HepG2 (cell line): Measurements from ENCODE around the gene ATP9A. TPM values are rescaled to one million over a fixed set of nuclear protein-coding genes. Genes with fewer than 3 reads are reported as not detected.
A peak's percentile ranks its signal among the peaks of the same experiment; 100 is the strongest.

Experiments used
- ATAC-seq: fragments of 200-7000 bp; cut with Tn5 transposase; 3 replicates; pipeline ENCODE4 v1.9.1; 2020; ENCODE audit warnings: mild to moderate bottlenecking, moderate library complexity
- BruUV-seq: library from RNA; stranded (reverse); fragments of 400-500 nt; replicated peaks from 2 replicates; lab custom pipeline; 2021; lab: Mats Ljungman, UMichigan
- CTCF ChIA-PET: fragments of 300-600 bp; formaldehyde crosslinking; extraction: SDS; loops from one replicate; lab custom pipeline; 2021; ENCODE audit warnings: low total read pairs, inconsistent platforms, low intra/inter-chr PET ratio; lab: Yijun Ruan, JAX
- POLR2A ChIA-PET: fragments of 350-600 bp; sonication (Branson Sonifier 250); formaldehyde crosslinking; loops from one replicate; lab custom pipeline; 2020; ENCODE audit warnings: antibody characterized with exemption, inconsistent platforms; lab: Yijun Ruan, JAX
- DNase-seq: peaks from one replicate; pipeline ENCODE4 v3.0.0-alpha.2; 2015; ENCODE audit warnings: low spot score
- FAIRE-seq: peaks from 3 replicates; lab custom pipeline; 2011; peaks lifted over from hg19 to GRCh38; lab: Jason Lieb, UNC
- H2AFZ ChIP-seq: one replicate; pipeline ENCODE4 v1.6.1; 2011; ENCODE audit warnings: low read length, inconsistent platforms
- H3K27ac ChIP-seq: fragments of 300-600 bp; 3 replicates; pipeline ENCODE4 v1.8.0; 2011; ENCODE audit warnings: mixed run types, mild to moderate bottlenecking, mixed read lengths, low read length, inconsistent platforms; ENCODE audit not compliant: insufficient read depth; ENCODE audit errors: extremely low read length
- H3K27me3 ChIP-seq, 2 experiments: fragments of 200-600 bp in 1 of 2; 2 replicates in 1 of 2; 3 replicates in 1 of 2; pipeline versions ENCODE4 v1.6.0 to v1.8.0; 2011; ENCODE audit warnings: low read length in 2 of 2, mild to moderate bottlenecking in 2 of 2, moderate library complexity in 2 of 2, inconsistent platforms in 1 of 2; ENCODE audit not compliant: insufficient read depth in 2 of 2, control insufficient read depth in 1 of 2
- H3K36me3 ChIP-seq, 2 experiments: fragments of 200-600 bp in 1 of 2; replicated peaks in 1 of 2; 2 replicates in 1 of 2; 3 replicates in 1 of 2; pipeline versions ENCODE4 v1.5.1 to v1.8.0; 2011; ENCODE audit warnings: low read length in 2 of 2, inconsistent platforms in 1 of 2; ENCODE audit not compliant: insufficient read depth in 2 of 2, control insufficient read depth in 1 of 2
- H3K4me1 ChIP-seq: 2 replicates; pipeline ENCODE4 v1.5.1; 2012; ENCODE audit warnings: low read length, inconsistent platforms; ENCODE audit not compliant: insufficient read depth
- H3K4me2 ChIP-seq: 2 replicates; pipeline ENCODE4 v1.6.0; 2011; ENCODE audit warnings: low read depth, low read length, inconsistent platforms
- H3K4me3 ChIP-seq, 3 experiments: fragments of 200-600 bp in 1 of 3; sonication (generic), shearing (Covaris generic) in 1 of 3; replicated peaks in 1 of 3; 2 replicates each; pipeline ENCODE4 v1.5.1; 2011 to 2016; ENCODE audit warnings: low read length in 3 of 3, inconsistent platforms in 2 of 3, low read depth in 2 of 3, mild to moderate bottlenecking in 2 of 3, control low read depth in 1 of 3, mixed read lengths in 1 of 3; ENCODE audit not compliant: insufficient read depth in 1 of 3
- H3K79me2 ChIP-seq: one replicate; pipeline ENCODE4 v1.6.1; 2011; ENCODE audit warnings: low read length, inconsistent platforms; ENCODE audit not compliant: insufficient read depth
- H3K9ac ChIP-seq: 2 replicates; pipeline ENCODE4 v1.6.0; 2011; ENCODE audit warnings: mild to moderate bottlenecking, low read depth, low read length, inconsistent platforms; ENCODE audit not compliant: insufficient read depth
- H3K9me3 ChIP-seq: 2 replicates; pipeline ENCODE4 v1.5.1; 2012; ENCODE audit warnings: mild to moderate bottlenecking, low read length
- H4K20me1 ChIP-seq: 2 replicates; pipeline ENCODE4 v1.6.0; 2011; ENCODE audit warnings: inconsistent platforms, mild to moderate bottlenecking, low read length, moderate library complexity; ENCODE audit not compliant: insufficient read depth
- SRF ChIP-seq: IDR thresholded peaks from 2 replicates; pipeline ENCODE4 v1.6.1; 2011; ENCODE audit warnings: mild to moderate bottlenecking, low read depth, low read length, moderate library complexity
- TEAD3 ChIP-seq: optimal IDR thresholded peaks from 2 replicates; pipeline ENCODE3; 2016; ENCODE audit warnings: borderline replicate concordance
- WGBS: methylation state at CpG from one replicate; pipeline ENCODE4 v1.1.6; 2017; ENCODE audit warnings: low lambda C conversion rate; 5-methylcytosine and 5-hydroxymethylcytosine counted together
- in situ Hi-C: cut with HindIII; loops from 2 replicates; pipeline ENCODE4 v1.10.0; 2017; ENCODE audit warnings: low pct_unique_long_range_greater_than_20kb; ENCODE audit not compliant: extremely low pct_ligation_motif_present
- intact Hi-C: fragments of 100-400 bp; cut with micrococcal nuclease; formaldehyde crosslinking; loops from one replicate; pipeline ENCODE4 v1.10.0; 2022; ENCODE audit not compliant: unreplicated experiment
- polyA plus RNA-seq, 8 experiments: library from polyadenylated mRNA; depleted of rRNA in 3 of 8; stranded (reverse) in 7 of 8; unstranded in 1 of 8; fragments of >200 nt; fragmentation: Illumina TruSeq in 4 of 8; extraction: Trizol in 4 of 8; gene quantifications; 2 replicates each; pipeline versions ENCODE4 v1.2.1 to v1.2.3, GENCODE V29; 2011 to 2016; ENCODE audit warnings: low read depth in 4 of 8, missing spikeins in 1 of 8, mixed read lengths in 1 of 8; ENCODE audit not compliant: insufficient read depth in 1 of 8
- total RNA-seq, 5 experiments: library from RNA; depleted of rRNA; stranded (reverse); fragments of >200 nt; fragmentation: Illumina TruSeq; extraction: Trizol; gene quantifications; 2 replicates each; pipeline ENCODE4 v1.2.3, GENCODE V29; 2016; ENCODE audit warnings: low read depth in 1 of 5
- TF ChIP-seq, protein P1 (sequence below): sonication (generic); formaldehyde crosslinking; IDR thresholded peaks from 2 replicates; pipeline ENCODE4 v1.4.0; 2020; ENCODE audit warnings: missing genetic modification reagents, borderline replicate concordance
- TF ChIP-seq, protein P2 (sequence below): IDR thresholded peaks from 2 replicates; pipeline ENCODE4 v1.6.1; 2016; ENCODE audit warnings: low read depth, borderline replicate concordance
- TF ChIP-seq, protein P3 (sequence below): fragments of 450-650 bp; IDR thresholded peaks from 2 replicates; pipeline ENCODE4 v1.6.1; 2017
- TF ChIP-seq, protein P4 (sequence below): sonication (generic); formaldehyde crosslinking; IDR thresholded peaks from 2 replicates; pipeline ENCODE4 v1.8.1; 2023; ENCODE audit warnings: mild to moderate bottlenecking, missing genetic modification reagents

Gene ATP9A
- total and polyA plus RNA-seq, 2 of the 13 experiments (the other 11 are each of a cell fraction or from before 2014, with no cell fraction given): 11.8 to 18.5 TPM

DNA sequence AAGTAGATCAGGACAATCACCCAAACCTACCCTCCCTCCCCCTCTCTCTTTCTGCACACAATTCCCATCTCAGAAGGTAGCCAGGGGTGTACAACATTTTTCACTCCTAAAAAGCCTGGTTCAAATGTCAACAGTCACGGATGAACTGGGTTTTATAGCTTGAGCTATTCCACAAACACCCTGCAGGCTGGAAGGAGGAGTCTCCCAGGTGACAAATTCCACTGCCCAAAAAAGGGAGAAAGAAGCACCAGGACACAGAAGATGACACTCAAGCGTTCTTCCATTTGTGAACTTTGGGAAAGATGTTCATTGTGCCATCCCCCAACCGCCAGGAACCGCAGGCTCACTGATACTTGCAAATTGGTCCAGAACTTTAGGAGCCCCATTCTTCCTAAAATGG lies 114.1 kb downstream of the ATP9A start:
- no peak for ATAC-seq
- H3K27ac ChIP-seq: no peak overlapping the region
- peaks cover 24% of the 10 kb centered on the region for H3K4me1 ChIP-seq
- intact Hi-C loops: no loop called here
- H3K36me3 ChIP-seq: peaks cover 6 to 9% of the 10 kb centered on the region in 2 experiments; a peak in 4 of 5 replicates
- H2AFZ ChIP-seq: no peak overlapping the region
- no peaks in the 10 kb centered on the region for H3K9me3 ChIP-seq
- in situ Hi-C loops: no loop called here
- no peak for FAIRE-seq
- no TSS peak for BruUV-seq
- no peak for DNase-seq
- H3K79me2 ChIP-seq: no peaks in the 10 kb centered on the region
- H3K4me3 ChIP-seq: no peak overlapping the region
- no peak overlapping the region for H3K4me2 ChIP-seq
- ChIA-PET CTCF (no interaction called here), POLR2A (interaction anchor here (0.6 kb wide), 1 partner anchor 413 kb away, joined by 3 read pairs; no protein-coding TSS in a partner anchor)
- no peaks in the 10 kb centered on the region for H3K27me3 ChIP-seq
- H3K9ac ChIP-seq: no peak overlapping the region
- H4K20me1 ChIP-seq: no peaks in the 10 kb centered on the region
- TF ChIP-seq, protein P1, sequence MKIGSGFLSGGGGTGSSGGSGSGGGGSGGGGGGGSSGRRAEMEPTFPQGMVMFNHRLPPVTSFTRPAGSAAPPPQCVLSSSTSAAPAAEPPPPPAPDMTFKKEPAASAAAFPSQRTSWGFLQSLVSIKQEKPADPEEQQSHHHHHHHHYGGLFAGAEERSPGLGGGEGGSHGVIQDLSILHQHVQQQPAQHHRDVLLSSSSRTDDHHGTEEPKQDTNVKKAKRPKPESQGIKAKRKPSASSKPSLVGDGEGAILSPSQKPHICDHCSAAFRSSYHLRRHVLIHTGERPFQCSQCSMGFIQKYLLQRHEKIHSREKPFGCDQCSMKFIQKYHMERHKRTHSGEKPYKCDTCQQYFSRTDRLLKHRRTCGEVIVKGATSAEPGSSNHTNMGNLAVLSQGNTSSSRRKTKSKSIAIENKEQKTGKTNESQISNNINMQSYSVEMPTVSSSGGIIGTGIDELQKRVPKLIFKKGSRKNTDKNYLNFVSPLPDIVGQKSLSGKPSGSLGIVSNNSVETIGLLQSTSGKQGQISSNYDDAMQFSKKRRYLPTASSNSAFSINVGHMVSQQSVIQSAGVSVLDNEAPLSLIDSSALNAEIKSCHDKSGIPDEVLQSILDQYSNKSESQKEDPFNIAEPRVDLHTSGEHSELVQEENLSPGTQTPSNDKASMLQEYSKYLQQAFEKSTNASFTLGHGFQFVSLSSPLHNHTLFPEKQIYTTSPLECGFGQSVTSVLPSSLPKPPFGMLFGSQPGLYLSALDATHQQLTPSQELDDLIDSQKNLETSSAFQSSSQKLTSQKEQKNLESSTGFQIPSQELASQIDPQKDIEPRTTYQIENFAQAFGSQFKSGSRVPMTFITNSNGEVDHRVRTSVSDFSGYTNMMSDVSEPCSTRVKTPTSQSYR: no peak
- peak; percentile 78 for TF ChIP-seq SRF
- WGBS: 86% methylated on average over 4 of the region's 4 CpGs

DNA sequence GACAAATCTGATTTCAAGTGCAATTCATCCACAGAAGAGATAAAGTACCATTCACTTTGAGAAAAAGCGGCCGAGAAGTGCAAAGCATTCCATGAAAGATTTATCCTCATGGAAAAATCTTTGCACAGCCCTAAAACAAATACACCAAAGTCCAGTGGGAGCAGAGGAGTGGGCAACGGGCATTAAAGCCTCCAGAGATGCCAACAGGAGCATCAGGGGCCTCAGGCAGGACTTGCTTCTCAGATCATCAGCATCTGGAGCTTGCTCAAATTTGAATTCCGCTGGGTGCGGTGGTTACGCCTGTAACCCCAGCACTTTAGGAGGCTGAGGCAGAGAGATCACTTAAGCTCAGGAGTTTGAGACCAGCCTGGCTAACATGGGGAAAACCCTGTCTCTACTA lies 115.0 kb downstream of the ATP9A start:
- intact Hi-C loops: no loop called here
- H3K27ac ChIP-seq: no peak overlapping the region
- no peak overlapping the region for H3K4me2 ChIP-seq
- DNase-seq (peak; percentile 57), FAIRE-seq (no peak), ATAC-seq (peak; percentile 67)
- WGBS: 58% methylated on average over 6 of the region's 6 CpGs
- H3K9me3 ChIP-seq: no peaks in the 10 kb centered on the region
- peaks cover 28% of the 10 kb centered on the region for H3K4me1 ChIP-seq
- peaks cover 6 to 9% of the 10 kb centered on the region in 2 experiments; a peak in 4 of 5 replicates for H3K36me3 ChIP-seq
- ChIA-PET CTCF (no interaction called here), POLR2A (no interaction called here)
- in situ Hi-C loops: no loop called here
- no peaks in the 10 kb centered on the region for H4K20me1 ChIP-seq
- no peak overlapping the region for H2AFZ ChIP-seq
- no peaks in the 10 kb centered on the region for H3K79me2 ChIP-seq
- no TSS peak for BruUV-seq
- no peak overlapping the region for H3K4me3 ChIP-seq
- H3K27me3 ChIP-seq: no peaks in the 10 kb centered on the region
- no peak overlapping the region for H3K9ac ChIP-seq
- TF ChIP-seq TEAD3 (CRISPR knock-in tag): peak; percentile 28
- TF ChIP-seq, protein P2, sequence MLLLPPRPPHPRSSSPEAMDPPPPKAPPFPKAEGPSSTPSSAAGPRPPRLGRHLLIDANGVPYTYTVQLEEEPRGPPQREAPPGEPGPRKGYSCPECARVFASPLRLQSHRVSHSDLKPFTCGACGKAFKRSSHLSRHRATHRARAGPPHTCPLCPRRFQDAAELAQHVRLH: no peak
- TF ChIP-seq, protein P3, sequence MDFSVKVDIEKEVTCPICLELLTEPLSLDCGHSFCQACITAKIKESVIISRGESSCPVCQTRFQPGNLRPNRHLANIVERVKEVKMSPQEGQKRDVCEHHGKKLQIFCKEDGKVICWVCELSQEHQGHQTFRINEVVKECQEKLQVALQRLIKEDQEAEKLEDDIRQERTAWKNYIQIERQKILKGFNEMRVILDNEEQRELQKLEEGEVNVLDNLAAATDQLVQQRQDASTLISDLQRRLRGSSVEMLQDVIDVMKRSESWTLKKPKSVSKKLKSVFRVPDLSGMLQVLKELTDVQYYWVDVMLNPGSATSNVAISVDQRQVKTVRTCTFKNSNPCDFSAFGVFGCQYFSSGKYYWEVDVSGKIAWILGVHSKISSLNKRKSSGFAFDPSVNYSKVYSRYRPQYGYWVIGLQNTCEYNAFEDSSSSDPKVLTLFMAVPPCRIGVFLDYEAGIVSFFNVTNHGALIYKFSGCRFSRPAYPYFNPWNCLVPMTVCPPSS: no peak
- TF ChIP-seq, protein P4, sequence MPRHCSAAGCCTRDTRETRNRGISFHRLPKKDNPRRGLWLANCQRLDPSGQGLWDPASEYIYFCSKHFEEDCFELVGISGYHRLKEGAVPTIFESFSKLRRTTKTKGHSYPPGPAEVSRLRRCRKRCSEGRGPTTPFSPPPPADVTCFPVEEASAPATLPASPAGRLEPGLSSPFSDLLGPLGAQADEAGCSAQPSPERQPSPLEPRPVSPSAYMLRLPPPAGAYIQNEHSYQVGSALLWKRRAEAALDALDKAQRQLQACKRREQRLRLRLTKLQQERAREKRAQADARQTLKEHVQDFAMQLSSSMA (CRISPR knock-in tag): no peak
